H1 (cell line): ENCODE measurements around the gene OR5W2. TPM values are rescaled to one million over a fixed set of nuclear protein-coding genes. Genes with fewer than 3 reads are reported as not detected.
"Not testable (repeated sequence)": the region's sequence is repeated elsewhere in the genome, so short reads cannot be mapped to it uniquely, and the experiment has no call there.

Source experiments
- CTCF ChIA-PET: fragments of 300-600 bp; sonication (Branson Sonifier 250); formaldehyde crosslinking; loops from one replicate; lab custom pipeline; 2021; ENCODE audit not compliant: partially characterized antibody; lab: Charles Lee
- POLR2A ChIA-PET: fragments of 300-600 bp; sonication (Branson Sonifier 250); formaldehyde crosslinking; loops from one replicate; lab custom pipeline; 2021; ENCODE audit warnings: inconsistent platforms; ENCODE audit not compliant: partially characterized antibody; lab: Charles Lee
- DNase-seq, 2 experiments: peaks; one replicate each; pipeline versions ENCODE4 v3.0.0 to v3.0.0-alpha.2; 2010 to 2022; ENCODE audit warnings: low spot score in 2 of 2, low read depth in 1 of 2, mixed read lengths in 1 of 2
- FAIRE-seq: peaks from 2 replicates; lab custom pipeline; 2011; peaks lifted over from hg19 to GRCh38; lab: Jason Lieb, UNC
- H2AFZ ChIP-seq: 2 replicates; pipeline ENCODE4 v1.8.1; 2012; ENCODE audit warnings: low read length, inconsistent platforms
- H2AK5ac ChIP-seq: 2 replicates; pipeline ENCODE4 v1.6.1; 2013; ENCODE audit warnings: low read depth, low read length
- H2BK120ac ChIP-seq: replicated peaks from 2 replicates; pipeline ENCODE3; 2013; ENCODE audit warnings: low read depth, low read length, inconsistent platforms
- H2BK12ac ChIP-seq: 2 replicates; pipeline ENCODE4 v1.6.1; 2013; ENCODE audit warnings: low read depth, low read length
- H2BK15ac ChIP-seq: 2 replicates; pipeline ENCODE4 v1.6.1; 2013; ENCODE audit warnings: low read length
- H2BK20ac ChIP-seq: 2 replicates; pipeline ENCODE4 v1.6.1; 2013; ENCODE audit warnings: low read length
- H2BK5ac ChIP-seq: 2 replicates; pipeline ENCODE4 v1.6.1; 2013; ENCODE audit warnings: low read depth, low read length
- H3K14ac ChIP-seq: 2 replicates; pipeline ENCODE4 v1.6.1; 2013; ENCODE audit warnings: inconsistent platforms; ENCODE audit not compliant: insufficient read length
- H3K18ac ChIP-seq: 2 replicates; pipeline ENCODE4 v1.6.1; 2013; ENCODE audit warnings: low read length; ENCODE audit errors: extremely low read depth
- H3K23ac ChIP-seq: 2 replicates; pipeline ENCODE4 v1.6.1; 2013; ENCODE audit warnings: inconsistent platforms; ENCODE audit not compliant: insufficient read length
- H3K23me2 ChIP-seq: 2 replicates; pipeline ENCODE4 v1.6.1; 2013; ENCODE audit warnings: low read depth, low read length
- H3K27ac ChIP-seq: 2 replicates; pipeline ENCODE4 v1.6.1; 2011; ENCODE audit warnings: low read depth, low read length, inconsistent platforms
- H3K27me3 ChIP-seq, 4 experiments: replicated peaks in 1 of 4; 1 replicate in 1 of 4; 2 replicates in 3 of 4; pipeline versions ENCODE4 v1.6.1 to v1.8.1; 2011 to 2013; ENCODE audit warnings: low read length in 3 of 4, mild to moderate bottlenecking in 3 of 4, inconsistent platforms in 2 of 4, mixed read lengths in 2 of 4, moderate library complexity in 1 of 4; ENCODE audit not compliant: control insufficient read depth in 3 of 4, insufficient read depth in 3 of 4; ENCODE audit errors: extremely low read depth in 1 of 4
- H3K36me3 ChIP-seq, 4 experiments: 2 replicates each; pipeline versions ENCODE4 v1.6.1 to v1.8.1; 2011 to 2013; ENCODE audit warnings: mild to moderate bottlenecking in 4 of 4, low read length in 3 of 4, moderate library complexity in 2 of 4, control low read depth in 1 of 4, inconsistent platforms in 1 of 4; ENCODE audit not compliant: insufficient read depth in 4 of 4, control insufficient read depth in 2 of 4
- H3K4ac ChIP-seq: replicated peaks from 2 replicates; pipeline ENCODE3; 2013; ENCODE audit warnings: low read length, low read depth, mixed read lengths, inconsistent platforms; ENCODE audit not compliant: insufficient read length
- H3K4me1 ChIP-seq, 4 experiments: replicated peaks in 1 of 4; 1 replicate in 1 of 4; 2 replicates in 3 of 4; pipeline versions ENCODE4 v1.6.1 to v1.8.1; 2011 to 2013; ENCODE audit warnings: low read length in 3 of 4, inconsistent platforms in 2 of 4, mixed read lengths in 1 of 4; ENCODE audit not compliant: insufficient read depth in 4 of 4, control insufficient read depth in 3 of 4
- H3K4me2 ChIP-seq, 2 experiments: 2 replicates each; pipeline versions ENCODE4 v1.6.1 to v1.8.1; 2011 to 2013; ENCODE audit warnings: low read depth in 2 of 2, low read length in 2 of 2, control low read depth in 1 of 2, inconsistent platforms in 1 of 2, mild to moderate bottlenecking in 1 of 2; ENCODE audit not compliant: insufficient read depth in 1 of 2
- H3K4me3 ChIP-seq, 4 experiments: fragments of 200-600, 300-600 bp in 1 of 4; sonication (generic), shearing (Covaris generic), sonication (Bioruptor Twin) in 1 of 4; 2 replicates each; pipeline versions ENCODE4 v1.5.1 to v1.8.1; 2011 to 2016; ENCODE audit warnings: low read length in 4 of 4, low read depth in 3 of 4, control low read depth in 2 of 4, inconsistent platforms in 2 of 4, mild to moderate bottlenecking in 2 of 4, mixed read lengths in 1 of 4, moderate library complexity in 1 of 4; ENCODE audit not compliant: insufficient read depth in 2 of 4; ENCODE audit errors: extremely low read depth in 1 of 4
- H3K56ac ChIP-seq: replicated peaks from 2 replicates; pipeline ENCODE3; 2013; ENCODE audit warnings: low read depth, mild to moderate bottlenecking, mixed read lengths, low read length, inconsistent platforms; ENCODE audit not compliant: insufficient read length
- H3K79me1 ChIP-seq: 2 replicates; pipeline ENCODE4 v1.6.1; 2013; ENCODE audit warnings: low read depth, low read length, control low read depth
- H3K79me2 ChIP-seq, 2 experiments: 2 replicates each; pipeline versions ENCODE4 v1.6.1 to v1.8.1; 2012 to 2013; ENCODE audit warnings: low read length in 2 of 2, mild to moderate bottlenecking in 2 of 2, inconsistent platforms in 1 of 2; ENCODE audit not compliant: insufficient read depth in 2 of 2, control insufficient read depth in 1 of 2
- H3K9ac ChIP-seq, 4 experiments: replicated peaks in 1 of 4; 1 replicate in 1 of 4; 2 replicates in 3 of 4; pipeline versions ENCODE4 v1.6.1 to v1.8.1; 2011 to 2013; ENCODE audit warnings: low read depth in 3 of 4, low read length in 3 of 4, control low read depth in 2 of 4, mild to moderate bottlenecking in 2 of 4, moderate library complexity in 2 of 4, inconsistent platforms in 1 of 4; ENCODE audit errors: extremely low read depth in 1 of 4
- H3K9me3 ChIP-seq, 2 experiments: 2 replicates each; pipeline versions ENCODE4 v1.6.1 to v1.8.1; 2012 to 2013; ENCODE audit warnings: mild to moderate bottlenecking in 2 of 2, moderate library complexity in 2 of 2, control low read depth in 1 of 2, inconsistent platforms in 1 of 2, low read depth in 1 of 2, low read length in 1 of 2, mixed read lengths in 1 of 2; ENCODE audit not compliant: insufficient read depth in 2 of 2
- H4K20me1 ChIP-seq, 2 experiments: replicated peaks in 1 of 2; 2 replicates each; pipeline versions ENCODE3 to v1.8.1; 2011 to 2013; ENCODE audit warnings: inconsistent platforms in 2 of 2, low read length in 2 of 2, mild to moderate bottlenecking in 1 of 2; ENCODE audit not compliant: insufficient read depth in 2 of 2, control insufficient read depth in 1 of 2
- H4K5ac ChIP-seq: 2 replicates; pipeline ENCODE4 v1.6.1; 2013; ENCODE audit warnings: low read length, low read depth, mixed read lengths, inconsistent platforms; ENCODE audit not compliant: insufficient read length
- H4K8ac ChIP-seq: 2 replicates; pipeline ENCODE4 v1.8.0; 2013; ENCODE audit warnings: mild to moderate bottlenecking, moderate library complexity, low read length, inconsistent platforms; ENCODE audit not compliant: insufficient read depth; ENCODE audit errors: extremely low read depth
- H4K91ac ChIP-seq: replicated peaks from 2 replicates; pipeline ENCODE3; 2013; ENCODE audit warnings: low read length, mixed read lengths, inconsistent platforms; ENCODE audit not compliant: insufficient read length
- WGBS, 2 experiments: shearing (Covaris generic) in 1 of 2; methylation state at CpG; one replicate each; pipeline versions ENCODE4 v1.1.6 to v1.1.7; 2013 to 2015; ENCODE audit warnings: low lambda C conversion rate in 2 of 2, mixed read lengths in 2 of 2, inconsistent platforms in 1 of 2, low coverage in 1 of 2, missing lambda C conversion rate in 1 of 2; ENCODE audit not compliant: insufficient replicate concordance in 2 of 2, insufficient coverage in 1 of 2, insufficient read length in 1 of 2; ENCODE audit errors: extremely low coverage in 1 of 2, missing lambda C conversion rate in 1 of 2; 5-methylcytosine and 5-hydroxymethylcytosine counted together
- polyA plus RNA-seq, 7 experiments: library from polyadenylated mRNA; depleted of rRNA in 3 of 7; stranded (reverse) in 5 of 7; unstranded in 2 of 7; fragments of >200 nt in 5 of 7; fragments of 200-250 nt in 2 of 7; gene quantifications; 1 replicate in 5 of 7; 2 replicates in 1 of 7; 4 replicates in 1 of 7; pipeline versions ENCODE4 v1.2.1 to v1.2.3, GENCODE V29; 2011 to 2013; ENCODE audit warnings: missing spikeins in 2 of 7, mixed read lengths in 2 of 7
- total RNA-seq: library from RNA; stranded (reverse); fragmentation: NEBNext Ultra II Directional; extraction: Animal tissue kit (Norgen Biotek cat#: 25700); gene quantifications from 2 replicates; pipeline ENCODE4 v1.2.1, GENCODE V29; 2021

The OR5W2 gene
- total and polyA plus RNA-seq, 2 of the 8 experiments (the other 6 are each of a cell fraction or from before 2014, with no cell fraction given): not detected

- H4K91ac ChIP-seq, H2BK20ac ChIP-seq, H3K14ac ChIP-seq, H4K20me1 ChIP-seq, H3K18ac ChIP-seq, H3K79me2 ChIP-seq, H2AFZ ChIP-seq, H3K23me2 ChIP-seq, H3K36me3 ChIP-seq, H2BK5ac ChIP-seq, H4K8ac ChIP-seq, H3K27me3 ChIP-seq, H2BK12ac ChIP-seq, H3K4ac ChIP-seq, H3K4me2 ChIP-seq, H4K5ac ChIP-seq, H3K23ac ChIP-seq, H3K27ac ChIP-seq, H3K56ac ChIP-seq, H3K9ac ChIP-seq, H3K4me1 ChIP-seq, H2BK15ac ChIP-seq, H3K9me3 ChIP-seq, H2BK120ac ChIP-seq, FAIRE-seq, POLR2A ChIA-PET, H3K4me3 ChIP-seq, H2AK5ac ChIP-seq, CTCF ChIA-PET, DNase-seq, H3K79me1 ChIP-seq: not testable (repeated sequence)
- WGBS, 2 experiments: 83% methylated on average over 1 of the region's 1 CpG; no CpG with 5 or more reads in 1 of the 2 experiments
Observed at GRCh38 chr11:55882997-55883396, 31.4 kb downstream of the OR5W2 start, which contains the start of gene TRIM51. TSS of gene TRIM51 (plus strand) at chr11:55883297. CDS start at chr11:55885429, 2,132 bp downstream.

DNA sequence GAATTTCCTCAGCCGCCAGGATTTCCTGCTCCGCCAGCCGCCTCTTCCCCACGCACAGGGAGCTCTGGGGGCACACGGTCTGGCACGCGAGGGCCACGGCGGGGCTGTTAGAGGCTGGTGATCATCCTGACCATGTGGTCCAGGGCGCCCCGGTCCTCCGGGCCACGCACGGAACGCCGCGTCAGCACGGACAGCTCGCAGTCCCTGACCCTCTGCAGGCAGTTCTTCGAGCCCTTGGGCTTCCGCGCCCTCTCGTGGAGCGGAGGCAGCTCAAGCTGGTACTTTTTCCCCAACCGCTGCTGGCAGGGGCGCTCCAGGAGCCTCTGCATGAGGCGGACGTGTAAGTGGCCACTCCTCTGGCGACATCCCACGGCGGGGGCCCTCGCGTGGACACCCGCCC lies 41.2 kb downstream of the OR5W2 start:
- H3K9ac ChIP-seq, H2BK12ac ChIP-seq, H4K8ac ChIP-seq, H4K20me1 ChIP-seq, H3K23me2 ChIP-seq, H3K56ac ChIP-seq, H3K79me2 ChIP-seq, H4K91ac ChIP-seq, H3K36me3 ChIP-seq, H2BK20ac ChIP-seq, H3K4ac ChIP-seq, H2BK15ac ChIP-seq, FAIRE-seq, H3K79me1 ChIP-seq, POLR2A ChIA-PET, H2AFZ ChIP-seq, H3K4me1 ChIP-seq, H2BK120ac ChIP-seq, H3K18ac ChIP-seq, H2AK5ac ChIP-seq, CTCF ChIA-PET, H3K4me3 ChIP-seq, H2BK5ac ChIP-seq, H3K23ac ChIP-seq, H3K27ac ChIP-seq, H3K27me3 ChIP-seq, H3K14ac ChIP-seq, H3K4me2 ChIP-seq, DNase-seq, H4K5ac ChIP-seq: not testable (repeated sequence)
- H3K9me3 ChIP-seq: peaks cover 0 to 35% of the 10 kb centered on the region in 2 experiments; a peak in 2 of 4 replicates
- WGBS, 2 experiments: 96% methylated on average over 16 of the region's 34 CpGs; no CpG with 5 or more reads in 1 of the 2 experiments
